Mucosa of descending colon (tissue), 3 donors: ENCODE data around the gene MMP24. TPM values are rescaled to one million over a fixed set of nuclear protein-coding genes. Genes with fewer than 3 reads are reported as not detected.

Source experiments
- ATAC-seq: fragments of 200-7000 bp; cut with Tn5 transposase; one replicate; pipeline ENCODE4 v1.9.1; 2020; ENCODE audit warnings: mild to moderate bottlenecking, moderate library complexity
- DNase-seq, 3 donors: peaks; one replicate each; pipeline ENCODE4 v3.0.0-alpha.2; 2020
- H3K36me3 ChIP-seq: fragments of 200-600 bp; one replicate; pipeline ENCODE4 v1.8.0; 2021; ENCODE audit warnings: low read depth, mild to moderate bottlenecking
- H3K4me1 ChIP-seq: fragments of 200-600 bp; one replicate; pipeline ENCODE4 v1.8.0; 2021; ENCODE audit warnings: low read depth, mild to moderate bottlenecking
- H3K4me3 ChIP-seq: fragments of 200-600 bp; one replicate; pipeline ENCODE4 v1.8.0; 2021; ENCODE audit warnings: mild to moderate bottlenecking
- H3K9me3 ChIP-seq: fragments of 200-600 bp; one replicate; pipeline ENCODE4 v1.8.0; 2021; ENCODE audit warnings: mild to moderate bottlenecking
- intact Hi-C, 2 donors: fragments of 100-400 bp; cut with DNase I in 1 of 2; cut with micrococcal nuclease in 1 of 2; formaldehyde crosslinking; loops; one replicate each; pipeline versions ENCODE4 v1.11.0 to v1.11.1; 2022; cut with DNase I, micrococcal nuclease
- total RNA-seq, 3 donors: library from RNA; stranded (reverse); fragmentation: NEBNext Ultra II Directional in 2 of 3; extraction: Animal tissue kit (Norgen Biotek cat#: 25700) in 2 of 3; gene quantifications; one replicate each; pipeline versions ENCODE4 v1.2.1 to v1.2.4, GENCODE V29; 2021 to 2023
- TF ChIP-seq, protein P1 (sequence below): fragments of 200-600 bp; IDR thresholded peaks from one replicate; pipeline ENCODE4 v1.8.0; 2022; ENCODE audit warnings: antibody characterized with exemption, mild to moderate bottlenecking
- donor health status: DM: no; HTN: no; CAD: no; lungs with moderate emphysema.
- donor health status: DM: no; HTN: no; CAD: no.
- donor health status: DM: no; HTN: yes; CAD: no.

Gene MMP24
- total RNA-seq, 3 donors from 2014 or later = 0.24 to 0.70 (median 0.58) TPM

DNA sequence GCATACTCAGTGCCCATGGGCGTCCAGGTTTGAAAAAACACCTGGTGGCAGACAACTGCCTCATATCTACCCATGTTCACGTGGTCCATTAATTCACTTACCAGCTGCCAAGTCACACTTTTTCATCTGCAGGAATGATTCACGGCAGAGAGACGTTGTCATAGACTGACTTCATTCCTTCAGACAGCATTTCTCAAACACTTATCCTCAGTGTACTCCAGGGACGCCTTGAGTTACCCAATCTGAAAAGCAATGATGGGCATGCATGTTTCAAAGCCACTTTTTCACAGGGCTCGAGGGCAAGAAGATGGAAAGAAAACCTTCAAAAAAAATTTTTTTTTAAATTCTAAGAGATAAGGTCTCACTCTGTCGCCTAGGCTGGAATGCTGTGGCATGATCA lies 45.4 kb downstream of the MMP24 start:
- no peaks in the 10 kb centered on the region for H3K9me3 ChIP-seq
- DNase-seq = no peak
- TF ChIP-seq, protein P1, sequence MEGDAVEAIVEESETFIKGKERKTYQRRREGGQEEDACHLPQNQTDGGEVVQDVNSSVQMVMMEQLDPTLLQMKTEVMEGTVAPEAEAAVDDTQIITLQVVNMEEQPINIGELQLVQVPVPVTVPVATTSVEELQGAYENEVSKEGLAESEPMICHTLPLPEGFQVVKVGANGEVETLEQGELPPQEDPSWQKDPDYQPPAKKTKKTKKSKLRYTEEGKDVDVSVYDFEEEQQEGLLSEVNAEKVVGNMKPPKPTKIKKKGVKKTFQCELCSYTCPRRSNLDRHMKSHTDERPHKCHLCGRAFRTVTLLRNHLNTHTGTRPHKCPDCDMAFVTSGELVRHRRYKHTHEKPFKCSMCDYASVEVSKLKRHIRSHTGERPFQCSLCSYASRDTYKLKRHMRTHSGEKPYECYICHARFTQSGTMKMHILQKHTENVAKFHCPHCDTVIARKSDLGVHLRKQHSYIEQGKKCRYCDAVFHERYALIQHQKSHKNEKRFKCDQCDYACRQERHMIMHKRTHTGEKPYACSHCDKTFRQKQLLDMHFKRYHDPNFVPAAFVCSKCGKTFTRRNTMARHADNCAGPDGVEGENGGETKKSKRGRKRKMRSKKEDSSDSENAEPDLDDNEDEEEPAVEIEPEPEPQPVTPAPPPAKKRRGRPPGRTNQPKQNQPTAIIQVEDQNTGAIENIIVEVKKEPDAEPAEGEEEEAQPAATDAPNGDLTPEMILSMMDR = no peak
- ATAC-seq = no peak
- H3K4me3 ChIP-seq = no peak overlapping the region
- peaks cover 4% of the 10 kb centered on the region for H3K36me3 ChIP-seq
- H3K4me1 ChIP-seq = peaks cover 13% of the 10 kb centered on the region
- intact Hi-C loops = no loop called here

DNA sequence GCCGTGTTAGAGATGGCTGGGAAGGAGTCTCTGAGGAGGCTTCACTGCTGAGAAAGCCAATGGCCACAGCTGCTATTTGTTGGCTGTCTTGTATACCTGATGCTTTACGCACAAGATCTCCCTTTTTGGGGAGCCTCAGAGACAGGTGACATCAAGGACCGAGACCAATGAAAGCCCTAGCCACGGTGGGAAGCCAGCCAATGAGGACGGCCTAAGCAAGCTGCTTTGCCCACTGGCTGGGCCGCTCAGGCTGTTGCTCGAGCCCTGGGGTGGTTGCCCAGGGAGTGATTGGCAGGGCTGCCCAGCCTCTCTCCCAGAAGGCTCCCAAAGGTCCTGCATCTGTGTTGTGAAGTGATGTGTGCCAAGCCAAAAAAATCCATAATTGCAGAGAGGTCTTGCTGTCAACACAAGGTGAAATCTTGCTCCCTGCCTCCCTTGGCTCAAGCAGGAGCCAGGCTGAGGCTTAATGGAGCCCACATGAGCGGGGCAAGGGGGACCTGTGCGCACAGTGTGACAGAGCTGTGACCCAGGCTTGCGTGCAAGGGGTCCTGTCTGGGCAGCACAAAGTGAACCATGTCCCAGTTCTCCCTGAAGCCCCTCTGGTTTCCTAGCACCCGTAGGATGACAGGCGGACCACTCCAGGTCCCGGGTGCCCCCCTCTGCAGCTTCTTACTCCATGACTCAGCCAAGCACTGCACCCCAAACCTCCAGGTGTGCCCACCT lies 47.1 kb downstream of the MMP24 start:
- no peak for ATAC-seq
- intact Hi-C loops = no loop called here

DNA sequence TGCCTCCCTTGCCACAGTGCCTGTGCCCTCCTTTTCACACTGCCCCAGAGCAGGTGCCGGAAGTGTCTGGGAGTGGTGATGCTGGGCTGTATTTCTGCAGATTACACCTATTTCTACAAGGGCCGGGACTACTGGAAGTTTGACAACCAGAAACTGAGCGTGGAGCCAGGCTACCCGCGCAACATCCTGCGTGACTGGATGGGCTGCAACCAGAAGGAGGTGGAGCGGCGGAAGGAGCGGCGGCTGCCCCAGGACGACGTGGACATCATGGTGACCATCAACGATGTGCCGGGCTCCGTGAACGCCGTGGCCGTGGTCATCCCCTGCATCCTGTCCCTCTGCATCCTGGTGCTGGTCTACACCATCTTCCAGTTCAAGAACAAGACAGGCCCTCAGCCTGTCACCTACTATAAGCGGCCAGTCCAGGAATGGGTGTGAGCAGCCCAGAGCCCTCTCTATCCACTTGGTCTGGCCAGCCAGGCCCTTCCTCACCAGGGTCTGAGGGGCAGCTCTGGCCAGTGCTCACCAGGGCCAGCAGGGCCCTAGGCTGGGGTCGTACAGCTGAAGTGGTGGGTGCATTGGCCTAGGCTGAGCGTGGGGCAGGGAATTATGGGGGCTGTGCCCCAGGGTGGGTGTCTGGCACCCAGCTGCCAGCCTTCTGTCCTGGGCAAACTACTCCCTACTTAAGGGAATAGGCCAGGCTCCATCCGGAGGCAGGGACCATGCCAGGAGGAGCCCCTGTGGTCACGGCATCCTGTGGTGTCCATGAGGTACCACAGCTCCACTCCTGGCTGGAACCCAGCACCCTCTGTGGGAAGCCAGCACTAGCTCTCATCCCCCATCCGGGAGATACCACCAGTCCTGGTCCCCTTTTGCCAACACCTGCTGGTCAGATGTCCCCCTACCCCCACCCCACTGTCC lies 47.9 kb downstream of the MMP24 start:
- intact Hi-C loops = no loop called here
- H3K36me3 ChIP-seq = peaks cover 4% of the 10 kb centered on the region
- TF ChIP-seq, protein P1 = no peak
- H3K9me3 ChIP-seq = no peaks in the 10 kb centered on the region
- no peak overlapping the region for H3K4me3 ChIP-seq
- no peak for ATAC-seq
- DNase-seq = no peak
- peaks cover 15% of the 10 kb centered on the region for H3K4me1 ChIP-seq

More for the DNA sequence above, 47.1 kb downstream of the MMP24 start:
- Histone ChIP-seq H3K4me1 (peaks cover 15% of the 10 kb centered on the region), H3K36me3 (peaks cover 4% of the 10 kb centered on the region), H3K9me3 (no peaks in the 10 kb centered on the region), H3K4me3 (no peak overlapping the region)
- DNase-seq = no peak
- TF ChIP-seq, protein P1 = no peak

DNA sequence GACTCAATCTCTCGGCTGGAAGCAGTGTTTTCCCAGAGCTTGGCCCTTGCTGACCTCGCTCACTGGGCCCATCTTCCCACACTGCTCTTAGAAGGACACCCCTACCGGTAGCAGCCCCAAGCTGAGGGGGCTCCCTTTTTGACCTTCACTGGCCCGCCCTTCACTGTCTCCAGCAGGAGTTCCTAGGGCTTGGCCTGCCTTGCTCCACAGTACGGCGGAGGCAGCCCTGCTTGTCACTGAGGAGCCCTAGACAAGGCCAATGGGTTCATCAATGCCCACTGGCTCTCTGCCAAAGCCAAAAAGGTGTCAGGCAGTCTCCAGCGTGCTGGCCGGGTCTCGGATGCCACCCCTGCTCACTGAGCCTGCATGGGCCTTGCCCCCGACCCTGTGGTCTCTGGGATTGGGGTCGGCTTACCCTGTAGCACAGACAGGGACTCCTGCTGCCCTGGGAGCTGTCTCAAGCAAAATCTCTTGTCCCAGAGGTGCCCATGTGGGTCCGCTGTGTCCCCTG lies 49.3 kb downstream of the MMP24 start:
- TF ChIP-seq, protein P1 = no peak
- ATAC-seq = no peak
- Histone ChIP-seq H3K36me3 (peaks cover 4% of the 10 kb centered on the region), H3K9me3 (no peaks in the 10 kb centered on the region), H3K4me3 (no peak overlapping the region), H3K4me1 (peaks cover 15% of the 10 kb centered on the region)
- DNase-seq = no peak
- intact Hi-C loops = no loop called here

DNA sequence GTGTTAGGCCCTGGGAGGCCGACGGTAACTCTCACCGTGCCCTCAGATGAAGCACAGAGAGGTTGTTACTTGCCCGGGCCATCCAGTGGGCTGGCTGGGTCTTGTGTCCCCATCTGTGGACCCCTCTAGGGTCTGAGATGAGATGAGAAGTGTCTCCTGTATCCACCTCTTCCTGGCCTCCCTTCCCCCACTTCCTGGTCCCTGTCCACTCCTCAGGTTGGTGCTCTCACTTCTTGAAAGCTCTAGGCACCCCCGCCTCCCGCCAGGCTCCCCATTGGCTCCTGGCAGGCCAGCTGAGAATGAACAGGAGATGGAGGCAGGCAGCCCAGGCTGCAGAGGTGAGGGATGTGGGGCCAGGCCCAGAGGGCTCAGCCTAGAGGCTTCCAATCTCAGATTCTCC lies 49.9 kb downstream of the MMP24 start:
- ATAC-seq (no peak), DNase-seq (no peak)
- intact Hi-C loops = no loop called here
- peaks cover 15% of the 10 kb centered on the region for H3K4me1 ChIP-seq
- H3K4me3 ChIP-seq = no peak overlapping the region
- no peaks in the 10 kb centered on the region for H3K9me3 ChIP-seq
- TF ChIP-seq, protein P1 = no peak
- H3K36me3 ChIP-seq = peaks cover 4% of the 10 kb centered on the region
